Endothelial cell of umbilical vein (primary cell): Measurements from ENCODE around the gene PRDM16. TPM values are rescaled to one million over a fixed set of nuclear protein-coding genes. Genes with fewer than 3 reads are reported as not detected.

Experiments used
- BruUV-seq: library from RNA; stranded (reverse); fragments of 400-500 nt; replicated peaks from 2 replicates; lab custom pipeline; 2021; lab: Mats Ljungman, UMichigan
- CTCF ChIA-PET: fragments of 300-600, 350-600 bp; sonication (Branson Sonifier 250); formaldehyde crosslinking; loops from one replicate; lab custom pipeline; 2021; ENCODE audit warnings: antibody characterized with exemption, inconsistent platforms; lab: Charles Lee
- POLR2A ChIA-PET: fragments of 300-600, 350-600 bp; sonication (Branson Sonifier 250); formaldehyde crosslinking; loops from one replicate; lab custom pipeline; 2021; ENCODE audit warnings: antibody characterized with exemption, inconsistent platforms; lab: Charles Lee
- DNase-seq: peaks from one replicate; pipeline ENCODE4 v3.0.0-alpha.2; 2011; ENCODE audit warnings: low read depth, low spot score
- FAIRE-seq: peaks from 2 replicates; lab custom pipeline; 2011; peaks lifted over from hg19 to GRCh38; lab: Jason Lieb, UNC
- H2AFZ ChIP-seq: 2 replicates; pipeline ENCODE4 v1.6.0; 2012; ENCODE audit warnings: low read depth, low read length, control low read depth, inconsistent platforms
- H3K27ac ChIP-seq: 2 replicates; pipeline ENCODE4 v1.5.1; 2011; ENCODE audit warnings: low read depth, mild to moderate bottlenecking, control low read depth, low read length, moderate library complexity; ENCODE audit not compliant: insufficient read depth
- H3K27me3 ChIP-seq, 2 experiments: 2 replicates each; pipeline versions ENCODE4 v1.6.0 to v1.6.1; 2011; ENCODE audit warnings: low read length in 2 of 2, mixed read lengths in 1 of 2; ENCODE audit not compliant: control insufficient read depth in 2 of 2, insufficient read depth in 2 of 2
- H3K36me3 ChIP-seq, 2 experiments: 2 replicates in 1 of 2; 3 replicates in 1 of 2; pipeline ENCODE4 v1.5.1; 2011; ENCODE audit warnings: low read length in 2 of 2, mild to moderate bottlenecking in 1 of 2, moderate library complexity in 1 of 2; ENCODE audit not compliant: control insufficient read depth in 2 of 2, insufficient read depth in 2 of 2; ENCODE audit errors: extremely low read depth in 1 of 2
- H3K4me1 ChIP-seq: 3 replicates; pipeline ENCODE4 v1.5.1; 2011; ENCODE audit warnings: mild to moderate bottlenecking, low read length; ENCODE audit not compliant: control insufficient read depth, insufficient read depth; ENCODE audit errors: extremely low read depth
- H3K4me2 ChIP-seq: 2 replicates; pipeline ENCODE4 v1.6.1; 2011; ENCODE audit warnings: low read length, control low read depth, mixed read lengths; ENCODE audit not compliant: insufficient read depth
- H3K4me3 ChIP-seq, 3 experiments: fragments of 200-600 bp in 1 of 3; sonication (generic), shearing (Covaris generic) in 1 of 3; replicated peaks in 1 of 3; 2 replicates each; pipeline ENCODE4 v1.5.1; 2011 to 2016; ENCODE audit warnings: control low read depth in 3 of 3, low read length in 3 of 3, mild to moderate bottlenecking in 2 of 3, inconsistent platforms in 1 of 3, low read depth in 1 of 3, moderate library complexity in 1 of 3; ENCODE audit not compliant: insufficient read depth in 1 of 3
- H3K79me2 ChIP-seq: 2 replicates; pipeline ENCODE4 v1.6.0; 2012; ENCODE audit warnings: low read length, inconsistent platforms; ENCODE audit not compliant: control insufficient read depth, insufficient read depth
- H3K9ac ChIP-seq: replicated peaks from 2 replicates; pipeline ENCODE3; 2011; ENCODE audit warnings: low read length, control low read depth; ENCODE audit not compliant: insufficient read depth; ENCODE audit errors: extremely low read depth
- H3K9me1 ChIP-seq: replicated peaks from 3 replicates; pipeline ENCODE4 v1.6.0; 2011; ENCODE audit warnings: mild to moderate bottlenecking, low read length; ENCODE audit not compliant: control insufficient read depth, insufficient read depth; ENCODE audit errors: extremely low read depth
- H3K9me3 ChIP-seq: replicated peaks from 2 replicates; pipeline ENCODE4 v1.5.1; 2012; ENCODE audit warnings: low read length, inconsistent platforms; ENCODE audit not compliant: control insufficient read depth, insufficient read depth
- H4K20me1 ChIP-seq: replicated peaks from 2 replicates; pipeline ENCODE3; 2011; ENCODE audit warnings: mild to moderate bottlenecking, low read length; ENCODE audit not compliant: control insufficient read depth, insufficient read depth; ENCODE audit errors: extremely low read depth
- EZH2 ChIP-seq: IDR thresholded peaks from 2 replicates; pipeline ENCODE4 v1.6.1; 2012; ENCODE audit warnings: borderline replicate concordance, low read depth, mild to moderate bottlenecking, moderate library complexity, low read length, inconsistent platforms; ENCODE audit not compliant: severe bottlenecking
- FOS ChIP-seq: IDR thresholded peaks from 2 replicates; pipeline ENCODE4 v1.6.1; 2011; ENCODE audit warnings: mild to moderate bottlenecking, low read length, moderate library complexity, borderline replicate concordance; ENCODE audit not compliant: insufficient read depth
- GATA2 ChIP-seq: IDR thresholded peaks from 2 replicates; pipeline ENCODE4 v1.7.0; 2011; ENCODE audit warnings: low read depth, mild to moderate bottlenecking, moderate library complexity, mixed read lengths, low read length; ENCODE audit not compliant: insufficient read length, insufficient read depth
- JUN ChIP-seq: IDR thresholded peaks from 2 replicates; pipeline ENCODE4 v1.6.1; 2011; ENCODE audit warnings: borderline replicate concordance, low read depth; ENCODE audit not compliant: insufficient read length, insufficient read depth
- MYC ChIP-seq: IDR thresholded peaks from one replicate; pipeline ENCODE4 v1.6.1; 2011; ENCODE audit warnings: mild to moderate bottlenecking, low read depth, low read length
- POLR2A ChIP-seq: IDR thresholded peaks from 2 replicates; pipeline ENCODE4 v1.6.1; 2012; ENCODE audit warnings: low read depth, mild to moderate bottlenecking, control low read depth, low read length
- POLR2AphosphoS5 ChIP-seq: IDR thresholded peaks from 2 replicates; pipeline ENCODE4 v1.6.1; 2012; ENCODE audit warnings: low read depth, mild to moderate bottlenecking, control low read depth, low read length, moderate library complexity; ENCODE audit not compliant: insufficient read depth
- dilution Hi-C: fragments of 300-500 bp; cut with MboI; formaldehyde crosslinking; loops from one replicate; pipeline ENCODE4 v1.15.0; 2019; ENCODE audit warnings: low sequenced_read_pairs; ENCODE audit not compliant: extremely low pct_ligation_motif_present
- intact Hi-C: fragments of 100-400 bp; cut with micrococcal nuclease; formaldehyde crosslinking; loops from one replicate; pipeline ENCODE4 v1.10.0; 2022
- polyA plus RNA-seq, 4 experiments: library from polyadenylated mRNA; depleted of rRNA in 3 of 4; stranded (reverse) in 3 of 4; unstranded in 1 of 4; fragments of >200 nt; gene quantifications; 2 replicates each; pipeline versions ENCODE4 v1.2.1 to v1.2.3, GENCODE V29; 2011 to 2012; ENCODE audit warnings: missing spikeins in 1 of 4
- total RNA-seq: library from RNA; stranded (reverse); gene quantifications from 2 replicates; pipeline ENCODE4 v1.2.3, GENCODE V29; 2021
- TF ChIP-seq, protein P1 (sequence below): IDR thresholded peaks from 2 replicates; pipeline ENCODE4 v1.6.1; 2011; ENCODE audit not compliant: insufficient read depth, insufficient read length
- TF ChIP-seq, protein P2 (sequence below), 2 donors: IDR thresholded peaks; 1 replicate in 1 of 2; 2 replicates in 1 of 2; pipeline ENCODE4 v1.5.1; 2011; ENCODE audit warnings: low read length in 2 of 2, mild to moderate bottlenecking in 2 of 2, moderate library complexity in 2 of 2, control low read depth in 1 of 2, inconsistent platforms in 1 of 2, low read depth in 1 of 2; ENCODE audit not compliant: insufficient read depth in 1 of 2; ENCODE audit errors: extremely low read depth in 1 of 2

PRDM16 gene
- total and polyA plus RNA-seq, 2 donors (not counting 3 experiments of a cell fraction or from before 2014, with no cell fraction given) = not detected

DNA sequence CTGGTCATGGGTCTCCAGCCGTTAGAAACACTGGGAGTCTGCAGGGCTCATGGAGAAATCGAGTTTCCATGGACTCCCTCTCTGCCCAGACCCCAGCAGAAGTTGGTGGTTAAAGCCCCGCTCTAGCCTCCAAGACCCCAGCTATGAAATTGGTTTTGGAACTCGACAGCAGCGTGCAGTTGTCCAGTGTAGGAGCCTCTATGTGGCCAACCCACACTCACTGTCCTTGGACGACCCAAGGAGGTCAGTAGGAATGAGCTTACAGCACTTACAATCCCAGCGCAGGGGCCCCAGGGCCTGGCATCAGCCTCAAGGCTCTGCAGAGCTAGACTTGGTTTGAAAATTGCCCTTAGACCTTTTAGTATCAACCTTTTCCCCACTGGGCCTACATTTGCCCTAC lies 3.2 kb upstream of the PRDM16 start:
- no peak overlapping the region for H3K27ac ChIP-seq
- no peak for FAIRE-seq
- CTCF ChIA-PET = no interaction called here
- H3K9me3 ChIP-seq = no peaks in the 10 kb centered on the region
- no peaks in the 10 kb centered on the region for H3K79me2 ChIP-seq
- no peaks in the 10 kb centered on the region for H3K9me1 ChIP-seq
- H3K4me2 ChIP-seq = no peak overlapping the region
- H2AFZ ChIP-seq = no peak overlapping the region
- intact Hi-C loops = loop anchor here (1.0 to 10.0 kb wide), 3 partner anchors 249 to 653 kb away; partner anchors contain the start of gene PEX10
- POLR2A ChIA-PET = no interaction called here
- no peak for TF ChIP-seq POLR2A
- no peak for TF ChIP-seq GATA2
- TF ChIP-seq, protein P1, sequence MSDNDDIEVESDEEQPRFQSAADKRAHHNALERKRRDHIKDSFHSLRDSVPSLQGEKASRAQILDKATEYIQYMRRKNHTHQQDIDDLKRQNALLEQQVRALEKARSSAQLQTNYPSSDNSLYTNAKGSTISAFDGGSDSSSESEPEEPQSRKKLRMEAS = no peak
- no peak for TF ChIP-seq MYC
- no peak for TF ChIP-seq JUN
- TF ChIP-seq EZH2 = no peak
- TF ChIP-seq, protein P2, sequence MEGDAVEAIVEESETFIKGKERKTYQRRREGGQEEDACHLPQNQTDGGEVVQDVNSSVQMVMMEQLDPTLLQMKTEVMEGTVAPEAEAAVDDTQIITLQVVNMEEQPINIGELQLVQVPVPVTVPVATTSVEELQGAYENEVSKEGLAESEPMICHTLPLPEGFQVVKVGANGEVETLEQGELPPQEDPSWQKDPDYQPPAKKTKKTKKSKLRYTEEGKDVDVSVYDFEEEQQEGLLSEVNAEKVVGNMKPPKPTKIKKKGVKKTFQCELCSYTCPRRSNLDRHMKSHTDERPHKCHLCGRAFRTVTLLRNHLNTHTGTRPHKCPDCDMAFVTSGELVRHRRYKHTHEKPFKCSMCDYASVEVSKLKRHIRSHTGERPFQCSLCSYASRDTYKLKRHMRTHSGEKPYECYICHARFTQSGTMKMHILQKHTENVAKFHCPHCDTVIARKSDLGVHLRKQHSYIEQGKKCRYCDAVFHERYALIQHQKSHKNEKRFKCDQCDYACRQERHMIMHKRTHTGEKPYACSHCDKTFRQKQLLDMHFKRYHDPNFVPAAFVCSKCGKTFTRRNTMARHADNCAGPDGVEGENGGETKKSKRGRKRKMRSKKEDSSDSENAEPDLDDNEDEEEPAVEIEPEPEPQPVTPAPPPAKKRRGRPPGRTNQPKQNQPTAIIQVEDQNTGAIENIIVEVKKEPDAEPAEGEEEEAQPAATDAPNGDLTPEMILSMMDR (IDR thresholded peaks at IDR 0.05; ENCODE audit: extremely low read depth in 1 of 2, insufficient read depth in 1 of 2, low read depth in 1 of 2, low read length in 2 of 2) = no peak
- no peak for TF ChIP-seq FOS
- no peak for TF ChIP-seq POLR2AphosphoS5
- H3K4me1 ChIP-seq = no peaks in the 10 kb centered on the region
- dilution Hi-C loops = no loop called here
- no peak for DNase-seq
- no peak overlapping the region for H3K4me3 ChIP-seq
- H3K36me3 ChIP-seq = no peaks in the 10 kb centered on the region
- H3K9ac ChIP-seq = no peak overlapping the region
- no peaks in the 10 kb centered on the region for H4K20me1 ChIP-seq
- BruUV-seq = no TSS peak
- peaks cover 50 to 66% of the 10 kb centered on the region in 2 experiments for H3K27me3 ChIP-seq
